Measurements from ENCODE around the gene CENPVL1. TPM values are rescaled to one million over a fixed set of nuclear protein-coding genes. Genes with fewer than 3 reads are reported as not detected.
"Not testable (repeated sequence)": the region's sequence is repeated elsewhere in the genome, so short reads cannot be mapped to it uniquely, and the experiment has no call there.

The CENPVL1 gene
- total RNA-seq (2021) = 1.5 and 1.7 TPM in 2 replicates
- Bru-seq, nascent RNA = not detected
- BruChase-seq, experiment 1, labeled RNA remaining after a 2-hour chase = not detected
- BruChase-seq, experiment 2, labeled RNA remaining after a 6-hour chase = not detected
- long read RNA-seq = 0 reads

- not testable (repeated sequence) for H3K4me1 ChIP-seq (ENCODE audit: insufficient read depth, low read length, poor library complexity, severe bottlenecking)
Observed at GRCh38 chrX:51710277-51711164, at the start of gene CENPVL1. CENPVL1 (plus strand) TSS chrX:51710512; CDS start chrX:51710512, 0 bp downstream.

GRCh38 chrX:51665981-51666380, 44.3 kb upstream of the CENPVL1 start:
- CTCF ChIA-PET = no interaction called here
- TF ChIP-seq EZH2 (IDR thresholded peaks at IDR 0.05; ENCODE audit: borderline replicate concordance, low read depth, low read length, poor library complexity, severe bottlenecking) (no peak), CTCF (conservative IDR thresholded peaks at IDR 0.05; ENCODE audit: low read depth, low read length) (no peak)
- intact Hi-C loops (cut with micrococcal nuclease; ENCODE audit: unreplicated experiment) = no loop called here
- POLR2A ChIA-PET (ENCODE audit: low non-redundant PET) = no interaction called here
- peaks cover 10% of the 10 kb centered on the region for H3K27me3 ChIP-seq (replicated peaks; ENCODE audit: insufficient read depth, low read depth, low read length, poor library complexity)
- DNase-seq (ENCODE audit: low spot score) = no peak
- no peaks in the 10 kb centered on the region for H3K4me1 ChIP-seq (ENCODE audit: insufficient read depth, low read length, poor library complexity, severe bottlenecking)
- no peaks in the 10 kb centered on the region for H3K36me3 ChIP-seq (ENCODE audit: insufficient read depth, low read length, poor library complexity, severe bottlenecking)
- BruUV-seq (replicated peaks) = no TSS peak
- H3K4me3 ChIP-seq (ENCODE audit: low read depth, low read length, poor library complexity, severe bottlenecking) = no peak overlapping the region
- no peak overlapping the region for H3K27ac ChIP-seq (ENCODE audit: low read depth, low read length, poor library complexity, severe bottlenecking)
- no peaks in the 10 kb centered on the region for H3K9me3 ChIP-seq (ENCODE audit: low read depth, low read length, poor library complexity, severe bottlenecking)

More at GRCh38 chrX:51710277-51711164, at the start of gene CENPVL1:
- H3K27me3 ChIP-seq (replicated peaks; ENCODE audit: insufficient read depth, low read depth, low read length, poor library complexity); intact Hi-C loops (cut with micrococcal nuclease; ENCODE audit: unreplicated experiment); POLR2A ChIA-PET (ENCODE audit: low non-redundant PET); H3K36me3 ChIP-seq (ENCODE audit: insufficient read depth, low read length, poor library complexity, severe bottlenecking); H3K9me3 ChIP-seq (ENCODE audit: low read depth, low read length, poor library complexity, severe bottlenecking); H3K4me3 ChIP-seq (ENCODE audit: low read depth, low read length, poor library complexity, severe bottlenecking); DNase-seq (ENCODE audit: low spot score); CTCF ChIA-PET; BruUV-seq (replicated peaks); H3K27ac ChIP-seq (ENCODE audit: low read depth, low read length, poor library complexity, severe bottlenecking): not testable (repeated sequence)

- DNase-seq (ENCODE audit: low spot score); H3K27me3 ChIP-seq (replicated peaks; ENCODE audit: insufficient read depth, low read depth, low read length, poor library complexity); H3K27ac ChIP-seq (ENCODE audit: low read depth, low read length, poor library complexity, severe bottlenecking); CTCF ChIA-PET; H3K4me3 ChIP-seq (ENCODE audit: low read depth, low read length, poor library complexity, severe bottlenecking); intact Hi-C loops (cut with micrococcal nuclease; ENCODE audit: unreplicated experiment); BruUV-seq (replicated peaks); POLR2A ChIA-PET (ENCODE audit: low non-redundant PET); H3K4me1 ChIP-seq (ENCODE audit: insufficient read depth, low read length, poor library complexity, severe bottlenecking); H3K36me3 ChIP-seq (ENCODE audit: insufficient read depth, low read length, poor library complexity, severe bottlenecking); H3K9me3 ChIP-seq (ENCODE audit: low read depth, low read length, poor library complexity, severe bottlenecking): not testable (repeated sequence)
Observed at GRCh38 chrX:51679689-51680433, 30.5 kb upstream of the CENPVL1 start.

GRCh38 chrX:51681808-51682719, 28.2 kb upstream of the CENPVL1 start:
- BruUV-seq (replicated peaks); H3K4me3 ChIP-seq (ENCODE audit: low read depth, low read length, poor library complexity, severe bottlenecking); CTCF ChIA-PET; H3K27me3 ChIP-seq (replicated peaks; ENCODE audit: insufficient read depth, low read depth, low read length, poor library complexity); POLR2A ChIA-PET (ENCODE audit: low non-redundant PET); intact Hi-C loops (cut with micrococcal nuclease; ENCODE audit: unreplicated experiment); DNase-seq (ENCODE audit: low spot score); H3K4me1 ChIP-seq (ENCODE audit: insufficient read depth, low read length, poor library complexity, severe bottlenecking); H3K36me3 ChIP-seq (ENCODE audit: insufficient read depth, low read length, poor library complexity, severe bottlenecking); H3K27ac ChIP-seq (ENCODE audit: low read depth, low read length, poor library complexity, severe bottlenecking); H3K9me3 ChIP-seq (ENCODE audit: low read depth, low read length, poor library complexity, severe bottlenecking): not testable (repeated sequence)

- H3K36me3 ChIP-seq (ENCODE audit: insufficient read depth, low read length, poor library complexity, severe bottlenecking); BruUV-seq (replicated peaks); DNase-seq (ENCODE audit: low spot score); CTCF ChIA-PET; intact Hi-C loops (cut with micrococcal nuclease; ENCODE audit: unreplicated experiment); POLR2A ChIA-PET (ENCODE audit: low non-redundant PET); H3K4me1 ChIP-seq (ENCODE audit: insufficient read depth, low read length, poor library complexity, severe bottlenecking); H3K9me3 ChIP-seq (ENCODE audit: low read depth, low read length, poor library complexity, severe bottlenecking); H3K4me3 ChIP-seq (ENCODE audit: low read depth, low read length, poor library complexity, severe bottlenecking); H3K27me3 ChIP-seq (replicated peaks; ENCODE audit: insufficient read depth, low read depth, low read length, poor library complexity); H3K27ac ChIP-seq (ENCODE audit: low read depth, low read length, poor library complexity, severe bottlenecking): not testable (repeated sequence)
Observed at GRCh38 chrX:51682720-51683062, 27.6 kb upstream of the CENPVL1 start, which contains the start of gene CENPVL2. CENPVL2 (minus strand) TSS chrX:51682831; CDS start chrX:51682831, 0 bp downstream.

Data from A673 (cell line).